Thoracic aorta (tissue), 2 donors: ENCODE data around the gene RNF212. TPM values are rescaled to one million over a fixed set of nuclear protein-coding genes. Genes with fewer than 3 reads are reported as not detected.

Experiments used
- ATAC-seq: fragments of 150-250 bp; one replicate; pipeline ENCODE4 v1.8.0; 2017; ENCODE audit warnings: low read depth; ENCODE audit not compliant: insufficient number of reproducible peaks, low FRiP score
- DNase-seq: peaks from one replicate; pipeline ENCODE4 v3.0.0-alpha.2; 2020; ENCODE audit warnings: low spot score
- H3K27ac ChIP-seq, 2 donors: fragments of 200-600 bp; sonication (generic); 1 replicate in 1 of 2; 2 replicates in 1 of 2; pipeline ENCODE4 v1.5.1; 2016; ENCODE audit warnings: mild to moderate bottlenecking in 2 of 2, moderate library complexity in 2 of 2
- H3K27me3 ChIP-seq: fragments of 200-600 bp; sonication (generic); replicated peaks from 2 replicates; pipeline ENCODE4 v1.6.0; 2016; ENCODE audit warnings: mild to moderate bottlenecking; ENCODE audit not compliant: insufficient read depth
- H3K36me3 ChIP-seq: fragments of 200-600 bp; sonication (generic); one replicate; pipeline ENCODE4 v1.5.1; 2016
- H3K4me1 ChIP-seq, 2 donors: fragments of 200-600 bp; sonication (generic); 1 replicate in 1 of 2; 2 replicates in 1 of 2; pipeline versions ENCODE4 v1.5.1 to v1.6.0; 2016; ENCODE audit warnings: low read depth in 2 of 2, mild to moderate bottlenecking in 1 of 2; ENCODE audit not compliant: control insufficient read depth in 1 of 2
- H3K4me3 ChIP-seq: fragments of 200-600 bp; sonication (generic); 2 replicates; pipeline ENCODE4 v1.5.1; 2016; ENCODE audit warnings: mild to moderate bottlenecking
- H3K9me3 ChIP-seq: fragments of 200-600 bp; sonication (generic); 2 replicates; pipeline ENCODE4 v1.5.1; 2016
- CTCF ChIP-seq: fragments of 200-600 bp; sonication (generic); IDR thresholded peaks from one replicate; pipeline ENCODE4 v1.5.1; 2019; ENCODE audit warnings: antibody characterized with exemption
- total RNA-seq, 2 donors: library from RNA; depleted of rRNA; stranded (reverse); fragments of >200 nt; gene quantifications; one replicate each; pipeline versions ENCODE4 v1.1.0 to v1.2.3, GENCODE V29; 2016

The RNF212 gene
- total RNA-seq, 2 donors from 2014 or later, result 1.2 to 2.4 TPM

- no peaks in the 10 kb centered on the region for H3K36me3 ChIP-seq
- no peak overlapping the region for H3K4me3 ChIP-seq
- no peaks in the 10 kb centered on the region for H3K9me3 ChIP-seq
- DNase-seq (no peak), ATAC-seq (no peak)
- H3K4me1 ChIP-seq, result no peaks in the 10 kb centered on the region
- no peak overlapping the region for H3K27ac ChIP-seq
- TF ChIP-seq CTCF, result no peak
- no peaks in the 10 kb centered on the region for H3K27me3 ChIP-seq
These were observed 19.1 kb downstream of the RNF212 start for GRCh38 chr4:1094336-1094690.

GRCh38 chr4:1093391-1094335 lies 19.7 kb downstream of the RNF212 start:
- Histone ChIP-seq H3K36me3 (no peaks in the 10 kb centered on the region), H3K27ac (no peak overlapping the region), H3K9me3 (no peaks in the 10 kb centered on the region), H3K27me3 (no peaks in the 10 kb centered on the region), H3K4me3 (no peak overlapping the region), H3K4me1 (no peaks in the 10 kb centered on the region)
- no peak for TF ChIP-seq CTCF
- no peak for DNase-seq
- no peak for ATAC-seq

- H3K9me3 ChIP-seq, result no peaks in the 10 kb centered on the region
- H3K27ac ChIP-seq, result no peak overlapping the region
- H3K4me3 ChIP-seq, result no peak overlapping the region
- no peaks in the 10 kb centered on the region for H3K4me1 ChIP-seq
- H3K27me3 ChIP-seq, result no peaks in the 10 kb centered on the region
- DNase-seq, result no peak
- H3K36me3 ChIP-seq, result no peaks in the 10 kb centered on the region
- TF ChIP-seq CTCF, result no peak
- ATAC-seq, result no peak
These were observed 20.4 kb downstream of the RNF212 start for GRCh38 chr4:1092983-1093361.

GRCh38 chr4:1092026-1092982 lies 21.1 kb downstream of the RNF212 start:
- Histone ChIP-seq H3K27me3 (no peaks in the 10 kb centered on the region), H3K4me3 (no peak overlapping the region), H3K27ac (no peak overlapping the region), H3K36me3 (no peaks in the 10 kb centered on the region), H3K9me3 (no peaks in the 10 kb centered on the region), H3K4me1 (no peaks in the 10 kb centered on the region)
- ATAC-seq, result no peak
- DNase-seq, result no peak
- no peak for TF ChIP-seq CTCF

- no peak for DNase-seq
- H3K4me3 ChIP-seq, result no peak overlapping the region
- H3K27ac ChIP-seq, result no peak overlapping the region
- no peak for TF ChIP-seq CTCF
- no peaks in the 10 kb centered on the region for H3K9me3 ChIP-seq
- H3K4me1 ChIP-seq, result no peaks in the 10 kb centered on the region
- no peaks in the 10 kb centered on the region for H3K36me3 ChIP-seq
- H3K27me3 ChIP-seq, result no peaks in the 10 kb centered on the region
- no peak for ATAC-seq
These were observed 21.8 kb downstream of the RNF212 start for GRCh38 chr4:1091561-1091995.
